ENCODE results near the gene PCBP2.
A peak's percentile ranks its signal among the peaks of the same experiment; 100 is the strongest.
"Not testable (repeated sequence)": the region's sequence is repeated elsewhere in the genome, so short reads cannot be mapped to it uniquely, and the experiment has no call there.

The PCBP2 gene

DNA sequence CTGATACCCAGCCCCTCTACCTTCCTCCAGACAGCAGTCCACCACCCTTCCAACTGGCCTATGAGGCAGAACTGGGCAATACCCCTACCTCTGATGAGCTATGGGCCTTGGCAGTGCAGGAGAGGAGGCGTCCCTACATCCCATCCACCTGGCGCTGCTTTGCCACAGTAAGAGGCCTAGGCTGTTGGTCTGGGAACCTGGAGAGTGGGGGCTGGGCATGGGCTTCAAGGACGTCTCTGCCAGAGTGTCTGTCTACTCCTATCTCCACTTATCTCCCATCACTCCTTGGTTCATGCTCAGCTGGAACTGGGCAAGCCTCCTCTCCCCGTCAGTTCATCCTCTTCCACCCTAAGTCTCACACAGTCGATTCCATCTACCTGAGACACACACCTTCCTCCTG lies 21.8 kb upstream of the PCBP2 start:
- no peak overlapping the region for H3K27ac ChIP-seq
- H3K4me3 ChIP-seq = no peak overlapping the region
- H4K20me1 ChIP-seq = no peaks in the 10 kb centered on the region
- TF ChIP-seq Cebpa-rat (IDR thresholded peaks at IDR 0.05) = no peak
- H3K4me1 ChIP-seq = peaks cover 0 to 11% (median 2%) of the 10 kb centered on the region in 10 experiments; a peak in 9 of 20 replicates
- no peaks in the 10 kb centered on the region for H3K36me3 ChIP-seq
- no peak overlapping the region for H3K4me2 ChIP-seq
- H3K9me3 ChIP-seq (replicated peaks in 1 of 11) = no peaks in the 10 kb centered on the region; a peak in 1 of 22 replicates
- H3K9ac ChIP-seq = no peak overlapping the region
- no peaks in the 10 kb centered on the region for H3K27me3 ChIP-seq

GRCh38 chr12:53431187-53431586 lies 20.7 kb upstream of the PCBP2 start:
- Histone ChIP-seq H3K27ac (no peak overlapping the region), H3K4me3 (no peak overlapping the region), H4K20me1 (no peaks in the 10 kb centered on the region), H3K36me3 (no peaks in the 10 kb centered on the region), H3K4me2 (no peak overlapping the region), H3K9me3 (replicated peaks in 1 of 11) (no peaks in the 10 kb centered on the region; a peak in 1 of 22 replicates), H3K9ac (no peak overlapping the region), H3K27me3 (no peaks in the 10 kb centered on the region), H3K4me1 (peaks cover 0 to 21% (median 10%) of the 10 kb centered on the region in 10 experiments; a peak in 10 of 20 replicates)
- TF ChIP-seq Cebpa-rat (IDR thresholded peaks at IDR 0.05) = no peak

DNA sequence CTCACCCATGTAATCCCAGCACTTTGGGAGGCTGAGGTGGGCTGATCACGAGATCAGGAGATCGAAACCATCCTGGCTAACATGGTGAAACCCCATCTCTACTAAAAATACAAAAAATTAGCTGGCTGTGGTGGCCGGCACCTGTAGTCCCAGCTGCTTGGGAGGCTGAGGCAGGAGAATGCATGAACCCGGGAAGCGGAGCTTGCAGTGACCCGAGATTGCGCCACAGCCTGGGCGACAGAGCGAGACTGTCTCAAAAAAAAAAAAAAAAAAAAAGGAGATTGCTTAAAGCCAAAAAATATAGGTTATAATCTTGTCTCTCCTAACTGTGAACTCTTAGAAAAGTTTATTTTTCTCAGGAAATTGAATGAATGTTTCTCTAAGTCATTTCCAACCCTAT lies 16.6 kb upstream of the PCBP2 start:
- peak overlapping the region in 9 of 11 experiments; percentile 5 to 59 (median 44); a peak in 11 of 22 replicates for H3K4me2 ChIP-seq
- TF ChIP-seq Cebpa-rat (IDR thresholded peaks at IDR 0.05) = peak in 5 of 11 experiments; percentile 23 to 78 (median 53); a peak in 3 of 22 replicates
- peaks cover under 1 to 27% (median 13%) of the 10 kb centered on the region in 10 experiments; a peak in 14 of 20 replicates for H3K4me1 ChIP-seq
- not testable (repeated sequence) for H3K9ac ChIP-seq; H3K4me3 ChIP-seq; H4K20me1 ChIP-seq; H3K36me3 ChIP-seq; H3K27me3 ChIP-seq; H3K9me3 ChIP-seq (replicated peaks in 1 of 11)
- H3K27ac ChIP-seq = peak overlapping the region in 7 of 11 experiments; percentile 2 to 51 (median 37); a peak in 7 of 22 replicates

DNA sequence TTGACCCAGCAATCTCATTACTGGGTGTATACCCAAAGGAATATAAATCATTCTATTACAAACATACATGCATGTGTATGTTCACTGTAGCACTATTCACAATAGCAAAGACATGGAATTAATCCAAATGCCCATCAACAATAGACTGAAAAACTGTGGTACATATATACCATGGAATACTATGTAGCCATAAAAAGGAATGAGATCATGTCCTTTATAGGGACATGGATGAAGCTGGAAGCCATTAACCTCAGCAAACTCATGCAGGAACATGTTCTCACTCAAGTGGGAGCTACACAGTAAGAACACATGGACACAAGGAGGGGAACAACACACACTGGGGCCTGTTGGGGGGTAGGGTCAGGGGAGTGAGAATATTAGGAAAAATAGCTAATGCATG lies 12.3 kb upstream of the PCBP2 start:
- H3K27me3 ChIP-seq; H3K27ac ChIP-seq; H3K9ac ChIP-seq; H3K9me3 ChIP-seq (replicated peaks in 1 of 11); H3K4me2 ChIP-seq; H3K4me3 ChIP-seq: not testable (repeated sequence)
- Histone ChIP-seq H3K4me1 (peaks cover 32 to 55% (median 45%) of the 10 kb centered on the region in 10 experiments), H3K36me3 (peaks cover 9 to 20% (median 14%) of the 10 kb centered on the region in 11 experiments), H4K20me1 (peaks cover 0 to 23% (median 17%) of the 10 kb centered on the region in 11 experiments; a peak in 18 of 22 replicates)

DNA sequence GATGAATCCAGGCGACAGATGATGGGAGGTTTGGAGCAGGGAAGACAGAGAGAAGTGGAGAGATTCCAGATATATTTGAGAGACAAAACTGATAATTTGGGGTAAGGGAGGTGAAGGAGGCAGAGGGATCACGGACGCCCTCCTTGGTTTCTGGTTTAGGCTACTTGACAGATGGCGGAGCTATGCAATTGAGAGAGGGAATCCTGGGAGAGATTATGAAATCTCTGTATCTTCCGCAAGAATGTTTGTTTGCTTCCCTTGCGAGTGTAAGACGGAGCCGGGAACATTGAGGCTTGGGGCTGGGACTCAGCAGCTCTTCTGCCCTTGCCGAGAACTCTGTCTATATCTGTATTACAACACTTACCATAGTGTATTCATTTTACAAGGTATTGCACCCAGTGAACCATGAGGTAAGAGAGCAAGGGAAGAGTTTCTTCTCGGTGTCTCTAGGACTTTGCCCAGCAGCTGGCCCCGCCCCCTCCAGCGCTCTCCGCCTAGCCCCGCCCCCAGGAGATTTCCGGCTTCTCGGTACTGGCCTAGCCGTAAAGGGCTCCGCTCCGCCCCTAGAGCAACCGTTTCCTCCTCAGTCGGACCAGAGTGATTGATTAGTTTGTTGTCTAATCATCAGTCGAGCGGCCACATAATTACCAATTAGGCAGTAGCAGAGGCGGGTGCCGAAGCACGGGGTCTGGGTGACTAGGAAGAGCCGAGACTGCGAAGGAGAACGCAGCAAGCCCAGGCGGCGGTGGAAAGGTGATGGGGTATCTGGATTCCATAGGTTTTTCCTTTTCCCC lies 10.7 kb upstream of the PCBP2 start, which contains the start of gene PRR13:
Gene PRR13, plus strand, starts transcription at position 695 of the 794 bp plus-strand sequence. CDS start 981 bp downstream, outside the sequence.
- peak; percentile 34 to 97 (median 90); a peak in 19 of 22 replicates for TF ChIP-seq Cebpa-rat (IDR thresholded peaks at IDR 0.05)
- Histone ChIP-seq H3K36me3 (peaks cover 24 to 36% (median 29%) of the 10 kb centered on the region in 11 experiments), H3K9ac (peak within 1 kb of the TSS; percentile 88 to 96 (median 92)), H4K20me1 (peaks cover 10 to 39% (median 33%) of the 10 kb centered on the region in 11 experiments; a peak in 19 of 22 replicates), H3K9me3 (replicated peaks in 1 of 11) (no peaks in the 10 kb centered on the region), H3K4me1 (peaks cover 40 to 54% (median 49%) of the 10 kb centered on the region in 10 experiments), H3K27me3 (no peaks in the 10 kb centered on the region), H3K4me3 (peak within 1 kb of the TSS; percentile 72 to 95 (median 88)), H3K4me2 (peak within 1 kb of the TSS; percentile 86 to 99 (median 96)), H3K27ac (peak within 1 kb of the TSS; percentile 79 to 96 (median 94))

GRCh38 chr12:53443955-53444354 lies 7.9 kb upstream of the PCBP2 start:
- Histone ChIP-seq H3K36me3 (peaks cover 48 to 64% (median 56%) of the 10 kb centered on the region in 11 experiments), H3K27ac (peak overlapping the region in 1 of 11 experiments; percentile 38; a peak in 4 of 22 replicates), H3K4me2 (peak overlapping the region; percentile 86 to 99 (median 96)), H3K9me3 (replicated peaks in 1 of 11) (no peaks in the 10 kb centered on the region), H4K20me1 (peaks cover 10 to 66% (median 49%) of the 10 kb centered on the region in 11 experiments; a peak in 19 of 22 replicates), H3K27me3 (no peaks in the 10 kb centered on the region), H3K4me3 (peak overlapping the region in 8 of 10 experiments; percentile 39 to 92 (median 88); a peak in 17 of 20 replicates), H3K4me1 (peaks cover 40 to 53% (median 49%) of the 10 kb centered on the region in 10 experiments), H3K9ac (peak overlapping the region in 9 of 11 experiments; percentile 2 to 92 (median 47); a peak in 12 of 22 replicates)
- TF ChIP-seq Cebpa-rat (IDR thresholded peaks at IDR 0.05) = no peak

- not testable (repeated sequence) for H3K27me3 ChIP-seq; H3K27ac ChIP-seq; H3K9me3 ChIP-seq (replicated peaks in 1 of 11)
- Histone ChIP-seq H3K9ac (peak overlapping the region in 7 of 11 experiments; percentile 2 to 47 (median 42); a peak in 7 of 22 replicates), H3K4me1 (peaks cover 40 to 53% (median 49%) of the 10 kb centered on the region in 10 experiments), H4K20me1 (peaks cover 10 to 72% (median 49%) of the 10 kb centered on the region in 11 experiments; a peak in 19 of 22 replicates), H3K4me2 (peak overlapping the region; percentile 86 to 99 (median 96); a peak in 21 of 22 replicates), H3K36me3 (peaks cover 48 to 68% (median 57%) of the 10 kb centered on the region in 11 experiments), H3K4me3 (peak overlapping the region in 5 of 10 experiments; percentile 28 to 91 (median 39); a peak in 8 of 20 replicates)
Observed at GRCh38 chr12:53444593-53445325, 7.1 kb upstream of the PCBP2 start.

DNA sequence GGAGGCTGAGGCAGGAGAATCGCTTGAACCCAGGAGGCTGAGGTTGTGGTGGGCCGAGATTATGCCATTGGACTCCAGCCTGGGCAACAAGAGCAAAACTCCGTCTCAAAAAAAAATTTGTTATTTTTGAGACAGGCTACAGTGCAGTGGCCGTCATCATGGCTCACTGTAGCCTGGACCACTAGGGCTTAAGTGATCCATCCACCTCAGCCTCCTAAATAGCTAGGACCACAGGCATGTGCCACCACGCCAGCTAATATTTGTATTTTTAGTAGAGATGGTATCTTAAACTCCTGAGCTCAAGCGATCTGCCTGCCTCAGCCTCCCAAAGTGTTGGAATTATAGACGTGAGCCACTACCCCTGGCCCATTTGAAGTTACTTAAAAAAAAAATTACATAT lies 966 bp upstream of the PCBP2 start:
- Histone ChIP-seq H3K9me3 (replicated peaks in 1 of 11) (no peaks in the 10 kb centered on the region), H3K27ac (no peak overlapping the region), H3K4me1 (peaks cover 18 to 37% (median 24%) of the 10 kb centered on the region in 10 experiments), H3K9ac (peak overlapping the region in 1 of 11 experiments; percentile 11; a peak in 2 of 22 replicates), H3K4me2 (peak overlapping the region in 3 of 11 experiments; percentile 10 to 24 (median 22); a peak in 2 of 22 replicates), H3K36me3 (peaks cover 50 to 67% (median 60%) of the 10 kb centered on the region in 11 experiments), H3K27me3 (no peaks in the 10 kb centered on the region), H4K20me1 (peaks cover 39 to 75% (median 52%) of the 10 kb centered on the region in 11 experiments), H3K4me3 (no peak overlapping the region)
- TF ChIP-seq Cebpa-rat (IDR thresholded peaks at IDR 0.05) = no peak
